Measurements from ENCODE around the gene PMEPA1.

The PMEPA1 gene

GRCh38 chr20:57650756-57651483 is 58.9 kb downstream of the PMEPA1 start:
- H3K4me3 ChIP-seq (ENCODE audit: low read length), result no peak overlapping the region
- H3K27me3 ChIP-seq (ENCODE audit: low read depth, low read length), result peaks cover 73% of the 10 kb centered on the region
- no peak overlapping the region for H3K27ac ChIP-seq (ENCODE audit: low read length)
- no peak overlapping the region for H3K9ac ChIP-seq (ENCODE audit: low read length)
- H3K36me3 ChIP-seq (replicated peaks; ENCODE audit: low read depth, low read length), result no peaks in the 10 kb centered on the region
- TF ChIP-seq CTCF (IDR thresholded peaks at IDR 0.05; ENCODE audit: low read depth, low read length) (no peak), EZH2phosphoT487 (IDR thresholded peaks at IDR 0.05; ENCODE audit: low read depth) (no peak)
- H3K4me2 ChIP-seq (ENCODE audit: low read length), result no peak overlapping the region
- no peaks in the 10 kb centered on the region for H4K20me1 ChIP-seq (ENCODE audit: insufficient read depth, low read length)
- H3K4me1 ChIP-seq (ENCODE audit: low read length), result peaks cover 12% of the 10 kb centered on the region
- H3K79me2 ChIP-seq (ENCODE audit: low read length), result no peaks in the 10 kb centered on the region
- no peaks in the 10 kb centered on the region for H3K9me3 ChIP-seq (ENCODE audit: insufficient read depth, low read length)
- no peak overlapping the region for H2AFZ ChIP-seq (ENCODE audit: low read depth, low read length)

DNA sequence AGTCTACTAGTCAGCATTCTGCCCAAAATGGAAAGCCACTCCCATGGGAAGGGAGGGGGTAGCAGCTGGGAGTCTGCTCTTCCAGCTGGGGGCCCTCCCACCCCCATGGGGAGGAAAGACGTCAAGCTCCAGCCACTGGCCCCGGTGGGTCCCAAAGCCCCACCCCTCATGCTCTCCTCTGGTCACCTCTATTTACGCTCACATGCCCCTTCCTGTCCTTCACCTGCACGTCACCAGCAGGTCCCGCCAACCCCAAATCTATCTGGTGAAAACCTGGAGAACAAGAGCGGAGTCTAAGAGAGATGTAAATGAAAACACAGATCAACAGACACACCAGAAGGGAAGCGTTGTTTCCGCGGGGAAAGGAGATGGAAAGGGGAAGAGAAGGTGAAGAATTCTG is 59.5 kb downstream of the PMEPA1 start:
- H3K9me3 ChIP-seq (ENCODE audit: insufficient read depth, low read length), result no peaks in the 10 kb centered on the region
- H3K4me1 ChIP-seq (ENCODE audit: low read length), result peaks cover 12% of the 10 kb centered on the region
- H3K27ac ChIP-seq (ENCODE audit: low read length), result no peak overlapping the region
- no peaks in the 10 kb centered on the region for H3K36me3 ChIP-seq (replicated peaks; ENCODE audit: low read depth, low read length)
- no peaks in the 10 kb centered on the region for H3K79me2 ChIP-seq (ENCODE audit: low read length)
- H3K9ac ChIP-seq (ENCODE audit: low read length), result no peak overlapping the region
- peaks cover 69% of the 10 kb centered on the region for H3K27me3 ChIP-seq (ENCODE audit: low read depth, low read length)
- TF ChIP-seq EZH2phosphoT487 (IDR thresholded peaks at IDR 0.05; ENCODE audit: low read depth), result no peak
- no peak for TF ChIP-seq CTCF (IDR thresholded peaks at IDR 0.05; ENCODE audit: low read depth, low read length)
- H4K20me1 ChIP-seq (ENCODE audit: insufficient read depth, low read length), result no peaks in the 10 kb centered on the region
- H3K4me3 ChIP-seq (ENCODE audit: low read length), result no peak overlapping the region
- H3K4me2 ChIP-seq (ENCODE audit: low read length), result no peak overlapping the region
- H2AFZ ChIP-seq (ENCODE audit: low read depth, low read length), result no peak overlapping the region

DNA sequence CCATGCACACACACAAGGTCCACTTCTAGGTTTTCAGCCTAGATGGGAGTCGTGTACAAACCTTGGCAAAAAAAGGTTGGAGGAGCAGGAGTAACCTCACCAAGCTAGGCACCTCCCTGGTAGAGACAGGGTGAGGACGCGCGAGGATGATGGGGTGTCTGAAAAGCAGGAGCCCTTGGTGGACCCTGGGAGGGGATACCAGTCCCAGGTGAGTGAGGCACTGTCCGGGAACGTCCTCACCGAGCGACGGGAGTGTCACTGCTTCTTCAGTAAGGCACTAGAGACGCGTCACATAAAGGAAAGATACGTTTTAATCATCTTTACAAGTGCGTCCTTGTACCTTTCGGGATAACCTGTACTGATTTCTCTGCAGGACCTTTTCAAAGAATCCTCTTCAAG is 60.2 kb downstream of the PMEPA1 start:
- TF ChIP-seq CTCF (IDR thresholded peaks at IDR 0.05; ENCODE audit: low read depth, low read length) (no peak), EZH2phosphoT487 (IDR thresholded peaks at IDR 0.05; ENCODE audit: low read depth) (no peak)
- Histone ChIP-seq H4K20me1 (ENCODE audit: insufficient read depth, low read length) (no peaks in the 10 kb centered on the region), H3K27ac (ENCODE audit: low read length) (no peak overlapping the region), H2AFZ (ENCODE audit: low read depth, low read length) (no peak overlapping the region), H3K9me3 (ENCODE audit: insufficient read depth, low read length) (no peaks in the 10 kb centered on the region), H3K36me3 (replicated peaks; ENCODE audit: low read depth, low read length) (no peaks in the 10 kb centered on the region), H3K4me2 (ENCODE audit: low read length) (no peak overlapping the region), H3K4me3 (ENCODE audit: low read length) (no peak overlapping the region), H3K4me1 (ENCODE audit: low read length) (peaks cover 12% of the 10 kb centered on the region), H3K9ac (ENCODE audit: low read length) (no peak overlapping the region), H3K27me3 (ENCODE audit: low read depth, low read length) (peaks cover 63% of the 10 kb centered on the region), H3K79me2 (ENCODE audit: low read length) (no peaks in the 10 kb centered on the region)

DNA sequence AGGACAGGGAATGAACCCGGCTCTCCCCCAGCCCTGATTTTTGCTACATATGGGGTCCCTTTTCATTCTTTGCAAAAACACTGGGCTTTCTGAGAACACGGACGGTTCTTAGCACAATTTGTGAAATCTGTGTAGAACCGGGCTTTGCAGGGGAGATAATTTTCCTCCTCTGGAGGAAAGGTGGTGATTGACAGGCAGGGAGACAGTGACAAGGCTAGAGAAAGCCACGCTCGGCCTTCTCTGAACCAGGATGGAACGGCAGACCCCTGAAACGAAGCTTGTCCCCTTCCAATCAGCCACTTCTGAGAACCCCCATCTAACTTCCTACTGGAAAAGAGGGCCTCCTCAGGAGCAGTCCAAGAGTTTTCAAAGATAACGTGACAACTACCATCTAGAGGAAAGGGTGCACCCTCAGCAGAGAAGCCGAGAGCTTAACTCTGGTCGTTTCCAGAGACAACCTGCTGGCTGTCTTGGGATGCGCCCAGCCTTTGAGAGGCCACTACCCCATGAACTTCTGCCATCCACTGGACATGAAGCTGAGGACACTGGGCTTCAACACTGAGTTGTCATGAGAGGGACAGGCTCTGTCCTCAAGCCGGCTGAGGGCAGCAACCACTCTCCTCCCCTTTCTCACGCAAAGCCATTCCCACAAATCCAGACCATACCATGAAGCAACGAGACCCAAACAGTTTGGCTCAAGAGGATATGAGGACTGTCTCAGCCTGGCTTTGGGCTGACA is 60.8 kb downstream of the PMEPA1 start:
- H3K9me3 ChIP-seq (ENCODE audit: insufficient read depth, low read length), result no peaks in the 10 kb centered on the region
- no peak for TF ChIP-seq EZH2phosphoT487 (IDR thresholded peaks at IDR 0.05; ENCODE audit: low read depth)
- no peak for TF ChIP-seq CTCF (IDR thresholded peaks at IDR 0.05; ENCODE audit: low read depth, low read length)
- peaks cover 12% of the 10 kb centered on the region for H3K4me1 ChIP-seq (ENCODE audit: low read length)
- no peaks in the 10 kb centered on the region for H4K20me1 ChIP-seq (ENCODE audit: insufficient read depth, low read length)
- no peak overlapping the region for H3K4me2 ChIP-seq (ENCODE audit: low read length)
- H3K79me2 ChIP-seq (ENCODE audit: low read length), result no peaks in the 10 kb centered on the region
- H3K4me3 ChIP-seq (ENCODE audit: low read length), result no peak overlapping the region
- H3K27me3 ChIP-seq (ENCODE audit: low read depth, low read length), result peaks cover 61% of the 10 kb centered on the region
- H3K36me3 ChIP-seq (replicated peaks; ENCODE audit: low read depth, low read length), result no peaks in the 10 kb centered on the region
- no peak overlapping the region for H3K9ac ChIP-seq (ENCODE audit: low read length)
- no peak overlapping the region for H3K27ac ChIP-seq (ENCODE audit: low read length)
- H2AFZ ChIP-seq (ENCODE audit: low read depth, low read length), result no peak overlapping the region

All from OCI-LY3 (cell line).